GM23338 (cell line): ENCODE results near the gene TGIF2LY. TPM values are rescaled to one million over a fixed set of nuclear protein-coding genes. Genes with fewer than 3 reads are reported as not detected.
"Not testable (repeated sequence)": the region's sequence is repeated elsewhere in the genome, so short reads cannot be mapped to it uniquely, and the experiment has no call there.

Experiments used
- ATAC-seq: fragments of 200-7000 bp; cut with Tn5 transposase; 3 replicates; pipeline ENCODE4 v1.9.1; 2020
- DNase-seq: peaks from one replicate; pipeline ENCODE4 v3.0.0-alpha.2; 2015; ENCODE audit warnings: low spot score
- H2AFZ ChIP-seq: fragments of 200-600 bp; sonication (generic); 2 replicates; pipeline ENCODE4 v1.8.0; 2016; ENCODE audit warnings: antibody characterized with exemption, mild to moderate bottlenecking, moderate library complexity
- H3F3A ChIP-seq: fragments of 200-600 bp; sonication (generic); replicated peaks from 2 replicates; pipeline ENCODE4 v1.8.0; 2017; ENCODE audit warnings: antibody characterized with exemption, mixed run types, low read depth
- H3K27ac ChIP-seq: fragments of 200-600 bp; sonication (generic); 2 replicates; pipeline ENCODE4 v1.6.1; 2016; ENCODE audit warnings: low read depth
- H3K27me3 ChIP-seq: fragments of 200-600 bp; sonication (generic); 2 replicates; pipeline ENCODE4 v1.8.0; 2016; ENCODE audit warnings: mild to moderate bottlenecking, mixed run types, moderate library complexity; ENCODE audit not compliant: insufficient read depth
- H3K36me3 ChIP-seq: fragments of 200-600 bp; sonication (generic); 2 replicates; pipeline ENCODE4 v1.8.0; 2016; ENCODE audit warnings: mild to moderate bottlenecking; ENCODE audit not compliant: insufficient read depth
- H3K4me1 ChIP-seq: fragments of 200-600 bp; sonication (generic); 2 replicates; pipeline ENCODE4 v1.8.0; 2016; ENCODE audit warnings: mild to moderate bottlenecking, moderate library complexity; ENCODE audit not compliant: insufficient read depth
- H3K4me2 ChIP-seq: fragments of 200-600 bp; sonication (generic); 2 replicates; pipeline ENCODE4 v1.7.1; 2017; ENCODE audit warnings: mixed run types
- H3K4me3 ChIP-seq: fragments of 200-600 bp; sonication (generic); 2 replicates; pipeline ENCODE4 v1.6.1; 2016; ENCODE audit warnings: mixed run types
- H3K79me2 ChIP-seq: fragments of 200-600 bp; sonication (generic); replicated peaks from 2 replicates; pipeline ENCODE4 v1.8.0; 2017; ENCODE audit warnings: mild to moderate bottlenecking; ENCODE audit not compliant: insufficient read depth
- H3K9me2 ChIP-seq: fragments of 200-600 bp; sonication (generic); 2 replicates; pipeline ENCODE4 v1.8.0; 2017; ENCODE audit not compliant: insufficient read depth
- H4K20me1 ChIP-seq: fragments of 200-600 bp; sonication (generic); replicated peaks from 2 replicates; pipeline ENCODE4 v1.8.0; 2017; ENCODE audit warnings: mild to moderate bottlenecking; ENCODE audit not compliant: insufficient read depth
- H3K27ac Mint-ChIP-seq: 2 replicates; pipeline ENCODE4 v1.8.0; 2020; ENCODE audit warnings: inconsistent platforms, mild to moderate bottlenecking, moderate library complexity, mixed read lengths
- H3K27me3 Mint-ChIP-seq: 3 replicates; pipeline ENCODE4 v1.8.0; 2022; ENCODE audit warnings: low read depth, mild to moderate bottlenecking, moderate library complexity, mixed read lengths, inconsistent platforms; ENCODE audit not compliant: insufficient read depth, poor library complexity
- H3K36me3 Mint-ChIP-seq: 3 replicates; pipeline ENCODE4 v1.8.0; 2021; ENCODE audit warnings: low read depth, mild to moderate bottlenecking, inconsistent platforms, moderate library complexity, mixed read lengths
- H3K4me1 Mint-ChIP-seq: 3 replicates; pipeline ENCODE4 v1.8.0; 2020; ENCODE audit warnings: mild to moderate bottlenecking, inconsistent platforms, mixed read lengths
- H3K4me3 Mint-ChIP-seq: 3 replicates; pipeline ENCODE4 v1.8.0; 2021; ENCODE audit warnings: moderate library complexity, mild to moderate bottlenecking, inconsistent platforms, mixed read lengths
- H3K9me3 Mint-ChIP-seq: 3 replicates; pipeline ENCODE4 v1.8.0; 2020; ENCODE audit warnings: moderate library complexity, mild to moderate bottlenecking, inconsistent platforms, mixed read lengths
- long read RNA-seq: library from polyadenylated mRNA; unstranded; transcript quantifications from one replicate; pipeline ENCODE4 v2.0.0, GENCODE V29; 2020; ENCODE audit not compliant: unreplicated experiment
- polyA plus RNA-seq: library from polyadenylated mRNA; unstranded; fragments of >200 nt; fragmentation: Nextera tagmentation; extraction: Ambion mirVana; gene quantifications from 2 replicates; pipeline ENCODE4 v1.2.1, GENCODE V29; 2016
- small RNA-seq: library from RNA; depleted of rRNA; stranded (forward); fragments of <200 nt; gene quantifications from one replicate; pipeline ENCODE3, GENCODE V24; 2014; ENCODE audit warnings: low replicate concordance
- total RNA-seq: library from RNA; depleted of rRNA; stranded (reverse); fragments of >200 nt; shearing (Covaris generic); gene quantifications from 2 replicates; pipeline ENCODE4 v1.2.3, GENCODE V29; 2014; rRNA removed

Gene TGIF2LY
- not detected in 2 replicates for total RNA-seq
- polyA plus RNA-seq, result not detected in 2 replicates
- long read RNA-seq, result 0 reads

- not testable (repeated sequence) for H3K4me1 Mint-ChIP-seq, H4K20me1 ChIP-seq, H3F3A ChIP-seq, H3K4me2 ChIP-seq, H3K27me3 ChIP-seq, H3K27ac ChIP-seq, ATAC-seq, H3K4me3 ChIP-seq, H3K4me3 Mint-ChIP-seq, H3K27ac Mint-ChIP-seq, H3K9me3 Mint-ChIP-seq, H2AFZ ChIP-seq, H3K9me2 ChIP-seq, H3K79me2 ChIP-seq, H3K36me3 ChIP-seq, H3K27me3 Mint-ChIP-seq, H3K4me1 ChIP-seq, H3K36me3 Mint-ChIP-seq, DNase-seq
These were observed at the start of gene TGIF2LY for GRCh38 chrY:3578767-3579166. TSS of gene TGIF2LY (plus strand) at chrY:3579067. CDS start at chrY:3579245, 178 bp downstream.

Small RNA genes lying within 50 kb of the gene (small RNA-seq; reads per million reads assigned to genes)
- not detected for gene PRRC2CP1
